GM21529 (cell line): ENCODE results near the gene PNKD.

Experiments
- ATAC-seq: cut with Tn5 transposase; IDR thresholded peaks from one replicate; pipeline ENCODE4 v1.9.1; 2021; ENCODE audit not compliant: unreplicated experiment

The PNKD gene

DNA sequence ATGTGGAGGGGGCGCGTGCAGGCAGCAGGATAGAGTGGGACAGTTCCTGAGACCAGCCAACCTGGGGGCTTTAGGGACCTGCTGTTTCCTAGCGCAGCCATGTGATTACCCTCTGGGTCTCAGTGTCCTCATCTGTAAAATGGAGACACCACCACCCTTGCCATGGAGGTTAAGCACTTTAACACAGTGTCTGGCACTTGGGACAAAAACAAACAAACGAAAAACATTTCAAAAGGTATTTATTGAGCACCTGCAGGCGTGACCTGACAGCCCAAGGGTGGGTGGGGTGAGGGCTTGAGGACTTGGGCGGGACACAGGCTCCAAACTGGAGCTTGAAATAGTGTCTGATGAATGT lies 124.7 kb downstream of the PNKD start:
- no peak for ATAC-seq

DNA sequence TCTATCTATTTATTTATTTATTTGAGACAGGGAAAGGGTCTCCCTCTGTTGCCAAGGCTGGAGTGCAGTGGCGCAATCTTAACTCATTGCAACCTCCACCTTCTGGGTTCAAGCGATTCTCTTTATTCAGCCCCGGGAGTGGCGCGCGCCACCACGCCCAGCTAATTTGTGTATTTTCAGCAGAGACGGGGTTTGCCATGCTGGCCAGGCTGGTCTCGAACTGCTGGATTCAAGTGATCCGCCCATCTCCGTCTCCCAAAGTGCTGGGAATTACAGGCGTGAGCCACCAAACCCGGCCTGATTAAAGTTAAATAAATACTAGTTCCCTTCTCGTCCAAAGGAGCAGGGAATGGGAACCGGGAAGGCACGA lies 125.1 kb downstream of the PNKD start:
- ATAC-seq: no peak

GRCh38 chr2:218395826-218396687 lies 125.7 kb downstream of the PNKD start:
- ATAC-seq: peak; percentile 53
